GM19372 (cell line): ENCODE data around the gene RNF130.
"Not testable (repeated sequence)": the region's sequence is repeated elsewhere in the genome, so short reads cannot be mapped to it uniquely, and the experiment has no call there.

Experiments
- ATAC-seq: cut with Tn5 transposase; IDR thresholded peaks from one replicate; pipeline ENCODE4 v1.9.1; 2021; ENCODE audit warnings: mild to moderate bottlenecking, low read depth, moderate library complexity; ENCODE audit not compliant: unreplicated experiment

RNF130 gene

GRCh38 chr5:180103487-180104167, 32.1 kb upstream of the RNF130 start:
- ATAC-seq = no peak

GRCh38 chr5:180102636-180103035, 31.1 kb upstream of the RNF130 start:
- ATAC-seq = no peak

GRCh38 chr5:180101451-180102105, 30.0 kb upstream of the RNF130 start:
- no peak for ATAC-seq

DNA sequence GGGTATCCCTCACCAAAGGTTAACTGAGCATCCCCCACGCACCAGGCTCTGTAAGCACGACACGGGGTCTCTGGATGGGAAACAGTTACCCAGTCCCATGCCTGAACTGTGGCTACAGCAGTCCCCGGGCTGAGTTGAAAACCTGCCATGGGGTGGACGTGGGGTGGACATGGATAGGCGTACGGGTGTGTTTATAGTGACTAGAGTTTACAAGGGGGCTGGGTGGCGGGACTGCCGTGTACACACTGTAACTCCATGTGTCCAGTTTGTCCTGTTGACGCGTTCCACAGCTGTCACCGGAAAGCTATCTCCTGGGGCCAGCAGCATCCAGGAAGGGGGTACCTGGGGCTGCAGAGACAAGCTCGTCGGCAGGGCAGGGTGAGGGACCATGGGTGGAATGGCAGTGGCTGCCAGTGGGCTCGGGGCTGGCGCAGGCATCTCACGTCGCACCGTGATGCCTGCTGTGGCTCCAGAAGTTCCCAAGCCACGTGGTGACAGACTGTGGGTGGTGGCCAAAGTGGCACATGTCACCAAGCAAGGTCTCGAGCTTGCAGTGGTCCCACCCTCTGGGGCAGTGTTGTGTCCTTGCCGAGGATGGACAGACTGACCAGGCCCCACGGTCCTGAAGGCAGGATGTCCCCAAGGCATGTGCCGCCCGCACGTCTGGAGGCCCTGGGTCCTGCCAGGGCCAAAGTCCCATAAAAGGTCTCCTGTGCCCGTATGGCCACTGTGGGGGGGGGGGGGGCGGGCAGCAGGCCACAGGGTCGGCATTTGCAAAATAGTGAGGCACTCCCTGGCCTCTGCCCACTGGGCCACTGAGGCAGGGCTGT, 29.3 kb upstream of the RNF130 start:
- no peak for ATAC-seq

DNA sequence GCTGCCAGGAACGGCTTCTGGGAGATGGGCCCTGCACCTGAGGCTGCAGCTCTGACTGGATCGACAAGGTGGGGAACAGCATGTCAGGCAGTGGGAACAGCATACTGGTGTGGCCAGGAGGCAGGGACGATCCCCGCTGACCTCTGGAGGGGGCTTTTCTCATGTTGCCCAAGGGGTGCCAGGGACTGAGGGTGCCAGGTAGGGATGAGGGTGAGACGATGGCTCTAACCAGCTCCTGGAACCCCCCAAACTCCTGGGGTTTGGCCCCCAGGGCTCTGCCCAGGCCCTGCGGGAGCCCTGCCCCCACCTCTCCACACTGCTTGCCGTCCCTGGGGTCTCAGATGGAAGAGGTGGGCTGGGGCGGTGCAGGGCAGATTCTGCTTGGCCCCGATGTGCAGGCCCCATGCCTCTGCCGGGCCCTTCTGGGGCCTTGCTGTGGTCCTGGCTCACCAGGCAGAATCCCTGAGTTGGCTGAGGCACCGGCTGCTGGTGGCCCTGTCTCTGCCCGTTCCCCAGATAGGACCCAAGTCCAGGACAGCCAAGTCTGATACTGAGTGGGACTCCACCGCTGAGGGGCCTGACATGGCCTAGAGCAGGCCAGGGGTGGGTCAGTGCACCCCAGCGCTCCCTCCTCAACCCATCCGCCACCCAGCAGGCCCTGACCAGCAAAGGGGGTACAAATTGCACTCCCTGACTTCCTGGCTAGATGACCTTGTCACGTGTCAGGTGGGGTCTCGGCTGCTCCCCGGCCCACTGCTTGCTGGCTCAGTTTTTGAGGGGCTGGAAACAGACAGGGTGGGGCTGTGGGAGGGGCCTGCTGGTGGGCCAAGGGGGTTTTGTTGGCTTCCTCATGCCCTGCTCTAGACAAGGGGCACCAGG, 28.4 kb upstream of the RNF130 start:
- ATAC-seq = no peak

DNA sequence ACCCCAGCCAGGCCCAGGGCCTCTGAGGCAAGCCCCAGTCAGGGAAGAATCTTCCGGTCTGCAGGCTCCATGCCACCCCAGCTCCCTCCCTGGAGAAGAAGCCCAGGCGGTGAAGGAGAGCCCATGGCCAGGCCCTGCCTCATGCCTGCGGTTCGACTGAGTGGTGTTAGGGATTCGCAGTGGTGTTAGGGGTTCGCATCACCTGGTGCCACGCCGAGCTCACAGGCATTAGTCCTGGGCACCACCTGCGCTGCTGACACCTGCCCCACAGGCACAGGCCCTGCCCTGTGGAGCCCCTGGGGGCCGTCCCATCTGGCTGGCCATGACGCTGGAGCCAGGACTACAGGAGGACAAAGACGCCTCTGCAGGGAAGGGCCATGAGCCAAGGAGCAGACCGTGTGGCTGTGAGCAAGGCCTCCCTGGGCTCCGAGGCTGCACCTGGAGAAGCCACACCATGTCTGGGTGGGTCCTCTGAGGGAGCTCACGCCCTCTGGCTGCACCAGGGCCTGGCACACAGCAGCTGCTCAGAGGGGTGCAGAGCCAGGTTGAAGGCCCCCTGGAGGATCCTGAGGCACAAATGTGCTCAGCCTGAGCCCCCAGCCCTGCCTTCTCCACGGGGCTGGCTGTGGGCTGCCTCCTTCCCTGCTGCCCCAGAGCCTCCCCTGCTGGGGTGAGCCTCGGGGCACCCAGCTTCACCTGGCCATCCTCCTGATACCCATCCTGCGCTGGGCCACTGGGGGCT, 27.6 kb upstream of the RNF130 start:
- no peak for ATAC-seq

GRCh38 chr5:180098526-180098925, 27.0 kb upstream of the RNF130 start:
- no peak for ATAC-seq

- ATAC-seq = no peak
These were observed 26.4 kb upstream of the RNF130 start for GRCh38 chr5:180097926-180098325.

- ATAC-seq = no peak
These were observed 25.8 kb upstream of the RNF130 start for GRCh38 chr5:180097163-180097894.

GRCh38 chr5:180096616-180097015, 25.1 kb upstream of the RNF130 start:
- ATAC-seq = no peak

DNA sequence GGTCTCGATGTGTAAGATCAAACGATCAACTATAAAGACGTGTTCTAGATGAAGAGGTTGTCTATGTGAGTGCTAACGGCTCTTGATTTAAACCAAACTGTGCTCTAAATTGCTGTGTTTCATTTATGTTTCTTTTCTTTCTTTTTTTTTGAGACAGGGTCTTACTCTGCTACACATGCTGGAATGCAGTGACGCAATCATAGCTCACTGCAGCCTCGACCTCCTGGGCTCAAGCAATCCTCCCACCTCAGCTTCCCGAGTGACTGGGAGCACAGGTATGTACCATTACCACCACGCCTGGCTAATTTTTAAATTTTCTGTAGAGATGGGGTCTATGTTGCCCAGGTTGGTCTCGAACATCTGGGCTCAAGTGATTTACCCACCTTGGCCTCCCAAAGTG, 24.0 kb upstream of the RNF130 start:
- ATAC-seq = no peak

GRCh38 chr5:180093651-180094382, 22.3 kb upstream of the RNF130 start:
- ATAC-seq = no peak

DNA sequence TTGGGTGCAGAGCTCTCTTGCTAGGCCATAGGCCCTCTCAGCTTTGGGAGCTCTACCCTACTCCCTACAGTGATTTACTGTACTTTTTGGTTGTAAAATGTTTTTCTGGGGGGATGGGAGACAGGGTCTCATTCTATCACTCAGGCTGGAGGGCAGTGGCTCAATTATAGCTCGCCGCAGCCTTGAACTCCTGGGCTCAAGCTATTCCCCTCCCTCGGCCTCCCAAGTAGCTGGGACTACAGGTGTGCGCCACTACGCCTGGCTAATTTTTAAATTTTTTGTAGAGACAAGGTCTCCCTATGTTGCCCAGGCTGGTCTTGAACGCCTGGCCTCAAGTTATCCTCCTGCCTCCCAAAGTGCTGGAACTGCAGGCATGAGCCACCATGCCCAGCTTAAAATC, 21.7 kb upstream of the RNF130 start:
- no peak for ATAC-seq

- no peak for ATAC-seq
These were observed 19.4 kb upstream of the RNF130 start for GRCh38 chr5:180090769-180091546.

- ATAC-seq = no peak
These were observed 18.7 kb upstream of the RNF130 start for GRCh38 chr5:180090098-180090768.

DNA sequence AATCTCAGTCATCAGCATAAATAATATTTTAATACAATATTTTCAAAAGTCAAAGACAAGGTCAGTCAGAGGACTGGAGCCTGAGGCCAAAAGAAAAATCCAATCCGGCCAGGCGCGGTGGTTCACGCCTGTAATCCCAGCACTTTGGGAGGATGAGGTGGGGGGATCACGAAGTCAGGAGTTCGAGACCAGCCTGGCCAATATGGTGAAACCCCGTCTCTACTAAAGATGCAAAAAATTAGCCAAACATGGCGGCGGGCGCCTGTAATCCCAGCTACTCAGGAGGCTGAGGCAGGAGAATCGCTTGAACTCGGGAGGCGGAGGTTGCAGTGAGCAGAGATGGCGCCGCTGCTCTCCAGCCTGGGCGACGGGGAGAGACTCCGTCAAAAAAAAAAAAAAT, 18.1 kb upstream of the RNF130 start:
- not testable (repeated sequence) for ATAC-seq

DNA sequence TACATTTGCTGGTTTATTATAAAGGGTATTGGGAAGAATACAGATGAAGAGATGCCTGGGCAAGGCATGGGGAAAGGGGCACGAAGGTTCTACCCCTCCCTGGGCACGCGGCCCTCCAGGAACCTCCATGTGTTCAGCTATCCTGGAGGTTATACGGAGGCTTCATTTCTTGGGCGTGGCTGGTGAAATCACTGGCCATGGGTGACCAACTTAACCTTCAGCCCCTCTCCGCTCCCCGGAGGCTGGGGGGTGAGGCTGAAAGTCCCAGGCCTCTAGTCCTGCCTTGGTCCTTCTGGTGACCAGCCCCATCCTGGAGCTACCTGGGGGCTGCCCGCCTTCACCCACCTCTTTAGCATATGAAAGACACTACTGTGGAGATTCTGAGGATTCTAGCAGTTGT, 17.0 kb upstream of the RNF130 start:
- no peak for ATAC-seq
